Medulla oblongata (tissue), 1 donor: ENCODE data around the gene ATG10.
"Not testable (repeated sequence)": the region's sequence is repeated elsewhere in the genome, so short reads cannot be mapped to it uniquely, and the experiment has no call there.

Source experiments
- DNase-seq: peaks from one replicate; pipeline ENCODE4 v3.0.0-alpha.2; 2015; ENCODE audit errors: extremely low spot score

Gene ATG10

GRCh38 chr5:82218374-82219156 is 246.7 kb downstream of the ATG10 start:
- DNase-seq, result no peak

- DNase-seq, result no peak
These were observed 249.2 kb downstream of the ATG10 start for GRCh38 chr5:82221020-82221419.

DNA sequence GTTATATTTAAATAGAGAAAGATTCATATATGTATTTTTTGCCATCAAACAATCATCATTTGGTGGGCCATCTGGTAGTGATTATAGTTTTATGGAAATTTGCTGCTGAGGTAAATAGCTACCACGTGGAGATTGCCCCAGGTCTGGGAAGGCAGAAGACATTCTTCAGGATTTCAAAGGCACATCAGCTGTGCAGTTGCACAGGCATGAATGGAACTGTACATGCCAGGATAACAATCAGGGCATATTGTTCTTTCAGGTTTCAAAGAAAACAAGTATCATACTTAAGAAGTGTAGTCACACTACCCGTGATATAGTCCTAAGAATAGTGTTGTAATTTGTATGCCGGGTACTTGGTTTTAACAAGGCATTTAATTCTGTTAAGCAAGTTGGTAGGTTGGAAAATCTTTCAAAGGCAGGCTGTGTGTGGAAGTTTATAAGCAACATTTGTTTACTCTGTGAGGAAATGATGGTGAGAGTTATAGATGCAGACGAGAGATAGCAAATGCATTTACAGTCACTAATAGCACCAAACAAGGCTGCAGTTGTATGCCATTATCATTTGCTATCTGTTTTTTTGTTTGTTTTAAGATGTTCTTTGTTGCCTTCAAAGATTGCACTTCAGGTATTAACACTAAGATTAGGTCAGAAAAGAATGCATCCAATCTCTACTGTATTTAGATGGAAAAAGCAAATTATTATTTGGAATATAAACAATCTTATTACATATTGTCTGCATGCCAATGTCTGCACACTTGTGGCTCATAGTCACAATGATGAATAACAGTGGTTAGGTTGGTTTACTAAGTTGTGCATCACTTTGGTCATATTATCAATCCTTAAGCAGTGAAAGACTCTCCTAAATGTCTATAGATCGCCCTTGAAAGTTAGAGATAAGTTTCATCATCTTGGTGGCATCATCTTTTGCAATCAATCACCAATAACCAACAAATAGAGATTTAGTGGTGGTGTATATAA is 251.1 kb downstream of the ATG10 start:
- DNase-seq, result no peak

- DNase-seq, result peak; percentile 86
These were observed 253.8 kb downstream of the ATG10 start for GRCh38 chr5:82225525-82226172.

GRCh38 chr5:82234885-82235284 is 263.1 kb downstream of the ATG10 start:
- DNase-seq, result no peak

DNA sequence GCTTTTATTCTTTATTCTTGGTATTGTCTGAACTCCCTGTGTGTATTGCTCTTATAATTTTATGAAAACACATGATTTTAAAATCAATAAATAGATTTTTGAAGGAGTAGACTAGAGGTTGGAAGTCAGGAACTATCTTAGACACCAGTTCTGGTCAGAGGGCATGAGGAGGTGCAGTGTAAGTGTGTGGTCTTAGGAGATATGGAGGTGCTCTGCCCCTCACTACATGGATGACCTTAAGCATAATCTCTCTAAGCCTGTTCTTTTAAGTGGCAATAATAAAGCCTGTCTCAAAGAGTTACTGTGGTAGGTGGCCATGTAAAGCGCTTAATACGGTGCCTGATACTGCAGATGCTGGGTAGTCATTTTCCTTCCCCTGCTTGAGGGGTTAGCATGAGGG is 272.3 kb downstream of the ATG10 start:
- no peak for DNase-seq

DNA sequence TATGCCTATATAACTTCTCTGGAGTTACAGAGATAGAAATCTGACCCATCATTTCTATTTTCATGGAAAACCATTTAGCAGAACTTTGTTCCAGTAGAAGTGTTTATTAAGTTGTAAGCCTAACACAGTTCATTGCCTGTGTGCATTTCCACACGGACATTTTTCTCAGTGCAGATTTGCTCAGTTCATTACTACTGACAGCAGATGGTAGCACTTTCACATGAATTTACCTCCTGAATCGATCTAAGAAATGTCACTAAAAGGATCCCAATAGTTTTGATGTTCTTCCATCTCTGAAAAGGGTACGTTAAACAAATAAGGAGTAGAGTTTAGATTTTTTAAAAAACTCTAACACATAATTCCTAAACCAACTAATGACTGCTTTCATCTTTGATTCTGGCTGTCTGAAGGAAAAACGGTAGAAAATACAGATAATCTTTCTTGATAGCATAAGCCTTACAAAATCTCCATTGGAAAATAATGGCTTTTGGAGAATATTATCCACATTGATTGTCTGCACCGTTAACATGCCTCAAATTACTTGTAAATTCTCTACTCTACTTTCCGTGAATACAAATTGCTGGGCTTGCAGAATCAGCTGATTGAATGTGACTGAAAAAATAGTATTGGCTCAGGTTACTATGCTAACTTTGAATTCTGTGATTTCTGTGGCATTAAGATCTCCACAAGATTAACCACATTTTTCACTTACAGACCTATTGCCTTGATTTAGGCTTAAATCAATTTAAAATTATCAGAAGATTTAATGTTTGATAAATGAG is 273.2 kb downstream of the ATG10 start:
- DNase-seq, result peak; percentile 27

- DNase-seq, result no peak
These were observed 275.2 kb downstream of the ATG10 start for GRCh38 chr5:82246960-82247574.

DNA sequence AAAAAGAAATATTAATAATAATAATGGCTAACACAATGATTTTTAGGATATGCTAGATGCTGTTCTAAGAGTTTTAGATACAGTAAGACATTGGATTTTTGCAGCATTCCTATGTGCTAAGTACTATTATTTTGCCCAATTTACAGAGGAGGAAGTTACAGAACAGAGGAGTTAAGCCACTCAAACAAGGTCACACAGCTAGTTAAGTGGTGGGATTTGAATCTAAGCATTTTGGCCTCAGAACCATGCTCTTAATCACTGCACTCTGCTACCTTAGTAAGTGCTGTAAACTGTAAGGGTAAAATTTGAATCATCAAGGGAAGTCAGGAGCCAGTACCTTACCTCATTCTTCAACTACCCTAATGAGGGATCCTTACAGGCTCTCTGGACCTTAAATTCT is 280.9 kb downstream of the ATG10 start:
- no peak for DNase-seq

DNA sequence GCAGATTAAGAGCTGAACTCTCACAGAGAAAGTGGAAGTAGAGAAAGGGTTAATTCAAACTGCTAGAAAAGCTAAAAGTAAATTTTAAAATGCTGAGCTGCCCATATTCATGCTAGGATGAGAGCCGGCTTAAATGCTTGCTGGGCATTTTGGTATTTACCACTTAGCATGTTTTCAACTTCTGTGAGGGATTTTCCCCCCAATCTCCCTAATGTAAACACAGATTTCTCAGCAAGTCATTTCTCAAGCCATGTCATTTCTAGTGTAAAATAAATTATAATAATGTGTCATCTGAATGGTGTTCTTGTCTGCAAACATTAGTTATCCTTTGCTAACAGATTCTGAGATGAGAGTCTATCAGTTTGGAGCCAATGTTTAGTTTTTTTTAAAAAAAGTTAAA is 284.0 kb downstream of the ATG10 start:
- no peak for DNase-seq

- DNase-seq, result no peak
These were observed 285.4 kb downstream of the ATG10 start for GRCh38 chr5:82257247-82257646.

DNA sequence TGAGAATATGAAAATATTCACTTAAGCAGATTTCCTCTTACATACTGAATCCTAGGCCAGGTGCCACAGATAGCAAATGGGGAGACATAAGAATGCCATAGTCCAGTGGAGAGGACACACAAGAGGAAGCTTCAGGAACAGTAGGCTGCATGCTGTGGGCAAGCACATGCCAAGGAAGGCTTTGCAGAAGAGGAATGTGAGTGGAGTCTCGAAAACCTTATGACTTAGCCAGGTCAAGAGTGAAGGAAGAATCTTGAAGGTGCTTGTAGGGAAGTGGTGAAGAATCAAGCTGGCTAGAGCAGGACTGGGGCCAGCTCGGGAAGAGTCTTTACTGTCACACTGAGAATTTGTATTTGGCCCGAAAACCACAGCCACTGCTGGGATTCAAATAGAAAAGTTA is 285.9 kb downstream of the ATG10 start:
- DNase-seq, result no peak

- DNase-seq, result peak; percentile 49
These were observed 287.5 kb downstream of the ATG10 start for GRCh38 chr5:82259172-82259800.

GRCh38 chr5:82265047-82265446 is 293.2 kb downstream of the ATG10 start:
- DNase-seq, result no peak

DNA sequence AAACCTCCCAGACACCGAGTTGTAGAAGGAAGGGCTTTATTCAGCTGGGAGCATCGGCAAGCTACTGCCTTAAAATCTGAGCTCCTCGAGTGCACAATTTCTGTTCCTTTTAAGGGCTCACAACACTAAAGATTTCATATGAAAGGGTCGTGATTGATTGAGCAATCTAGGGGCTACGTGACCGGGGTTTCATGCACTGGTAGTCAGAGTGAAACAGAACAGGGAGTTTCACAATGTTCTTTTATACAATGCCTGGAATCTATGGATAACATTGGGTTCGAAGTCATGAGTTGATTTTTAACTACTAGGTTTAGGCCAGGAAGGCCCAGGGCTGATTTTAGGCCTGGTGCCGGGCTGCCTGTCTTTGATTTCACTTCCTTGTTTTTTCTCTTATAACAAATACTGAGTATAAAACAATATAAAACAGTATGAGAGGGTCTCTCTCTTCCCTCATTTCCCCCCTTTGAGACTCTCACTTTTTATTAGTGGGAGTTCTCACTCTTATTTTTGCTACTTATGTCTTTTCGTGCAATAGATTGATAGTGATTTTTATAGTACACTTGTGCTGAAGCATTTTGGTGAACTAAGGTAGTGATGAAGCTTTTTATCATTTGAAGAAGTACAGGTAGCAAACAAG is 295.6 kb downstream of the ATG10 start:
- DNase-seq, result not testable (repeated sequence)

DNA sequence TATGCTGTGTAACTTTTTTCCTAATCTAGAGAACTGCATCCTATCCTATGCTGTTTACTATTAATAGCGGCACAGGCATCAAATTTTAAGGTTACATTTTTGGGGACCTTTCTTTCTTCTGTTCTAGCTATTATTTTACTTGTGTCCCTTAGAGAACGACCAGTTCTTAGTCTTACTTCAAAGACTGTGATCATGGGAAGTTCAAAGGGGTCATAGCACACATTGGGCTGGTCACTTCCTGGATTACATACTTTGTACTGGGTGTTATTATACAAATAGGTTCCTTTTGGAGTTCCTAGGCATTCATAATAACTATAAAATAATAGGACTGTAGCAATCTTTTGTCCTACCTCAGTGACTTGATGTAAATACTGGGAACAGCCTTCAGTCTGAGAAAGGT is 297.5 kb downstream of the ATG10 start:
- not testable (repeated sequence) for DNase-seq

DNA sequence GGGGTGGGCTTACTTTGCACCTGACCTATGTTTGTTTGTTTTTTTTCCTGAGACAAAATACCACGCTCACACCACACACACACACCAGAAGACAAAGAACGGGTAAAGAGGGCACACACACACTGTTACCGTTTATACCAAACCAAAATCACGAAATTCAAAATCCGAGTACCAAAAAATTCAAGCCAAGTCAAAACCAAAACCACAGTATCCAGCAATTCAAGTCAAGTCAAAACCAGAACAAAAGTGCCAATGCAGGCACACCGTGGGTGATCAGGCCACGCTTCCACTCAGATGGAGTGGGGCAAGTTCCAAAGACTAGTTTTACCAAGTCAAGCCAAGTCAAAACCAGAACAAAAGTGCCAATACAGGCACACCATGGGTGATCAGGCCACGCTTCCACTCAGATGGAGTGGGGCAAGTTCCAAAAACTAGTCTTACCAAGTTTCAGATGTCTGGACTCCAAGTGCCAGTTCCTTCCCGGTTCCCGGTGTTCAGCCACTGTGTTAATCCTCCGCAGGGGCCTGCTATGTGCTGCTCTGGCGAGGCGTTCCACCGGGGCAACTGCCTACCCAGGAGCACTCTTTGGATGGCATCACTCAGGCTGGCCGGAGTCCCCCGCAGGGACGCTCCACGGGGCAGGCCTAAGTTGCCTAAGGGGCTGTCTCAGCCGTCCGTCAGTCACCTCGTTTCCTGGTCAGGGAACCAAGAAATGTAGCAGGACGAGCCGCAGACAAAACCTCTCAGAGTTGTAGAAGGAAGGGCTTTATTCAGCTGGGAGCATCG is 300.9 kb downstream of the ATG10 start:
- DNase-seq, result not testable (repeated sequence)

GRCh38 chr5:82273426-82273825 is 301.6 kb downstream of the ATG10 start:
- DNase-seq, result not testable (repeated sequence)
